HG03039 (cell line): Measurements from ENCODE around the gene UBE2I.
"Not testable (repeated sequence)": the region's sequence is repeated elsewhere in the genome, so short reads cannot be mapped to it uniquely, and the experiment has no call there.

Source experiments
- ATAC-seq: cut with Tn5 transposase; IDR thresholded peaks from one replicate; pipeline ENCODE4 v1.9.1; 2021; ENCODE audit warnings: mild to moderate bottlenecking, moderate library complexity; ENCODE audit not compliant: unreplicated experiment

UBE2I gene

DNA sequence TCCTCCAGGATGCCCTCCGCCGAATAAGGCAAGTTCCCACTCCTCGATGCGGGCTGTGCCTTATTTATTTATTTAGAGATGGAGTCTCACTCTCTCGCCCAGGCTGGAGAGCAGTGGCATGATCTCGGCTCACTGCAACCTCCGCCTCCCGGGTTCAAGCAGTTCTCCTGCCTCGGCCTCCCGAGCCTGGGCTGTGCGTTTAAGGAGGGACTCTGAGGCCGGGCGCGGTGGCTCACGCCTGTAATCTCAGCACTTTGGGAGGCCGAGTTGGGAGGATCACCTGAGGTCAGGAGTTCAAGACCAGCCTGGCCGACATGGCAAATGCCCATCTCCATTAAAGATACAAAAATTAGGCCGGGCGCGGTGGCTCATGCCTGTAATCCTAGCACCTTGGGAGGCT lies 18.7 kb downstream of the UBE2I start:
- not testable (repeated sequence) for ATAC-seq

GRCh38 chr16:1328961-1329360 lies 19.5 kb downstream of the UBE2I start:
- not testable (repeated sequence) for ATAC-seq

DNA sequence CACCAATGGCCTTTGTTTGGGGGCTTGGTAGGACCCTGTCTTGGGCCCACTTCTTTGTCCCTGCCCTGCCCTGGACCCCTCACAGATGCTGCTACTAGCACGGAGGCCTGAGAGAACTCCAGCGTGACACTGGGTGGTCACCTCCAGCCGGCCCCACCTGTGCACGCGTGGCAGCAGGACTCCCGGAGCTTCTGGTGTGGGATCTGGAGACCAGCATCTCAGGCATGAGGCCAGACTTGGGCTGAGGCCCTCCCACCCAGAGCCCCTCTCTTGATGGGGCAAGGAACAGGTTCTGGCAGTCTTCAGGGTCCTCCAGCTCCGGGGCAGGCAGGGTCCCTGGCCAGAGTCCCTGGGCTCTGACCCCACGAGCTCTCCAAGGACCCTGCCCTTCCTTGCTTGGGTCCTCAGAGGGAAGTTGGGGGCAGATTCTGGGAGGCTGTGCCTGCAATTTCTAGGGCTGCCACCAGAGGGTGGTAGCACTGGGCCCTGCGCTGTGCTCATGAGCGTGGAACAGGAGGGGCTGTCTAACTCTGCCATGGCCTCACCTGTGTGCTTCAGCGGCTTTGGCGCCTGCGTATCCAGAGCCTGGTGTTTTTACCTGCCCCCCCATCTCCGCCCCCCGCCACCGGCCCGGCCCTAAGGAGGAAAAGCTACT lies 21.0 kb downstream of the UBE2I start:
- no peak for ATAC-seq

DNA sequence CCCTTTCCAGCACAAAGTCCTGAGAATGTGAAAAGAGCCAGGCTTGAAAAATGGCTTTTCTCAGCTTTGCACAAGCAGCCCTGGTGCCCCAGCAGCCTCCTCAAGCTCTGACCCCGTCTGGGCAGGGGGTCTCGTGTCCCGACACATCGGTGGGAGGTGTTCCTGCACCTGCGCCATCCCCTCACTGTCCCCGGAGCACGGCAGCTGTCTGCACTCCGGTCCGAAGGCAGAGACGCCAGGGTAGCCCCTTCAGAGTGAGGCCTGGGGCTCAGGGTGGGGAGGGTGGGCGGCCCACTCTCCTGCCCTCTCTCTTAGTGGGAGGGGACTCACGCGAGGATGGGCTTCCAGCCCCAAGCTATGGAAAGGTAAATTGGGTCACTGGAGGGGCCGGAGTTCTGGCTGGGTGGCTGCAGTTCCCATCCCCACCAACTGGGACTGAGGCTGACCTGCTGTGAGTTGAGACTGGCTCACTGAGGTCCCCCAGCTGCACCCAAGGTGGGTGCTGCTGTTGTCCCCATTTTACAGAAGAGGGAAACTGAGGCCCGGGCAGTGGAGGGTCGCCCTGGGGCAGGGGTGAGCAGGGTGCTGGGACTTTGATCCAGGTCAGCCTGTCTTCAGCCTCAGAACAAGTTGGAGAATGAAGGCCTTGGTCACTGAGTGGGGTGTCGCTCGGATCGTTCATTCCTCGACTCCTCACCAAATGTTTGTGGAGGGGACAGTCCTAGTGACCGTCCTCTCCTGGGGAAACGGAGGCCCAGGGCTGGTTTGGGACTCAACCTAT lies 21.7 kb downstream of the UBE2I start:
- no peak for ATAC-seq

- no peak for ATAC-seq
These were observed 22.5 kb downstream of the UBE2I start for GRCh38 chr16:1331712-1332617.

GRCh38 chr16:1332618-1333148 lies 23.2 kb downstream of the UBE2I start:
- no peak for ATAC-seq

DNA sequence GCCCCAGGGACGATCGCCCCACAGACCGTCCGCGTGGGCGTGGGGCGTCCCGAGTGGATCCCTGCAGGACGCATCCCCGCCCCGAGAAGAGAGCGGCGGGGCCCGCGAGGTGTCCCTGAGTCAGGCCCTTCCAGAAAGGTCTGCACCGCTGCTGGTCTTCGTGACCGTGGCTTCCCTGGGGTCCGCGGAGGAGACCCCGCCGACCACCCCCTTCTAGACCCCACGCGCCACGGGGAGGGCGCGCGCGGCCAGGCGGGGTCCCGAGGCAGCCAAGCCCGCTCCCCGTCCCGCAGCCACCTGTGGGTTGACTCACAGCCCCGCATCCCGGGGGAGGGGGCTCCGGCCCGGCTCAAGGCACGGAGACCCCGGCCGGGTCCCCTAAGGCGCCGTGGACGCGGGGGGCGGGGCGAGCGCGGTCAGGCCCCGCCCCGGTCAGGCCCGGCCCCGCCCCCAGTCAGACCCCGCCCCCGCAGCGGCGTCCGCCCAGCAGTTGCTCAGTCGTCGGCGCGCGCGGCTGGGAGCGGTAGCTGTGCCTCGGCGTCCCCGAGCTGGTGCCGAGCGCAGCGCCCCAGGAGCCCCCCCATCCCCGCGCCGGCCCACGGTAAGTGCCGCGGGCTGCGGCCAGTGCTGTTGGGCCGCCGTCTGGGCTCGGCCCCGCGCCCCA lies 23.8 kb downstream of the UBE2I start, which contains the start of gene BAIAP3:
Gene BAIAP3, plus strand, starts transcription at position 497 of the 664 bp plus-strand sequence. CDS start 4,905 bp downstream, outside the sequence.
- ATAC-seq = no peak

GRCh38 chr16:1333854-1334700 lies 24.6 kb downstream of the UBE2I start:
- ATAC-seq = no peak

DNA sequence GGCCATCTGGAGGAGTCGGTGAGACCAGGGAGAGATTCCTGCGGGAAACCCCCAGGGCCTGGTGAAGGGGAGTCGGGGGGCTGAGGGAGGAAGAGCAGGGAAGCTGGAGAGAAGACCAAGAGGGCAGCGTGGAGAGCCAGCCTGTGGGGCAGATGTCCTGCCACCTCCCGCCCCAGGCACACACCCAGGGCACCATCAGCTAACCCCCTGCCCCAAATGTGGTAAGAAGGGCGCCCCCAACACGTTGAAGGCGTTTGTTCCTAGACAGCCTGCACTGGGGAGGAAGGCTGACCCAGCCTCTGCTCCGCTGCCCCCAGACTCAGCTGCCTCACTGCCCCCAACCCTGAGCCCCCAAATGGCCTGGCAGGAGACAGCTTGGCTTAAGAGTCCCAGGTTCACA lies 25.3 kb downstream of the UBE2I start:
- no peak for ATAC-seq

- no peak for ATAC-seq
These were observed 26.0 kb downstream of the UBE2I start for GRCh38 chr16:1335211-1335971.

- no peak for ATAC-seq
These were observed 26.6 kb downstream of the UBE2I start for GRCh38 chr16:1335996-1336395.

- ATAC-seq = no peak
These were observed 27.2 kb downstream of the UBE2I start for GRCh38 chr16:1336619-1337018.

DNA sequence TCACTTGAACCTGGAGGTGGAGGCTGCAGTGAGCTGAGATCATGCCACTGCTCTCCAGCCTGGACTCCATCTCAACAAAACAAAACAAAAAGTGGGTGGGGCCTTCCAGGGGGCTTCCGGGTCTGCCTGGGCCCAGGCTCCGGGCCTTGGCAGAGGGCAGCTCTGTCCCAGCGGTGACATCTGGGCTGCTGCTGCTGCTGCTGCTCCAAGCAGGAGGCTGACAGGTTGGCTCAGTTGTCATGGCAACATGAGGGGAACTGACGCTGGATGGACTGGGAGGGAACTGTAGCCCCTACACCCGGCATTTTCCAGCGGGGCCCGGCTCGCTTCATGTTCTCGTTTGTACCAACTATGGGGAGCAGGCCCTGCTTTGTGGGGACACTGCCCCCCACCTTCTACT lies 28.1 kb downstream of the UBE2I start:
- no peak for ATAC-seq

DNA sequence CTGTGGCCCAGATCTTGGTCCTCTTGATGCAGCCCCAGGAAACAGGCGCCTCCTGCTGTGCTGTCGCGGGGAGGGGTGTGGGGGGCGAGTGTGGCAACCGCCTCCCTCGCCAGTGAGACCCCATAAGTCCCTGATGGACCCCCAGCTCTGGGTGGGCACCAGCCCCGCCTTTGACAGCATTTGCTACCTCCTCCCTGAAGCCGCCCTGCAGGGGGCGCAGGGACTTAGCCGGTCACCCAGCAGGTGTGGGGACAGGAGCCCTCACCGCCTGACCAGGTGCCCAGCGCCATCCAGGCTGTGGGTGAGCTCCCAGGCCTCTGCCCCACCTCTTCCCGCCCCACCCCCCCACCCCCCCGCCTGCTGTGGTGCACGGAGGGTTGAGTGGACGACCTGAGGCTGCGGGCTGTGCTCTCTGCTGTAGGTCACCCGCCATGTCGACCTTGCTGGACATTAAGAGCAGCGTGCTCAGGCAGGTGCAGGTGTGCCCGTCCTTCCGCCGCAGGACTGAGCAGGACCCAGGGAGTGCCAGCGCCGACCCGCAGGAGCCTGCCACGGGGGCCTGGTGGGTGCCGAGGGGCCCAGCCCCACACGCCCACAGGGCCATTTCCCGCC lies 28.8 kb downstream of the UBE2I start:
- ATAC-seq = no peak

GRCh38 chr16:1338855-1339675 lies 29.6 kb downstream of the UBE2I start:
- ATAC-seq = no peak

- ATAC-seq = no peak
These were observed 31.5 kb downstream of the UBE2I start for GRCh38 chr16:1340730-1341494.
